Cardiac muscle cell (in vitro differentiated cells and primary cell): ENCODE data around the gene PTPMT1. TPM values are rescaled to one million over a fixed set of nuclear protein-coding genes. Genes with fewer than 3 reads are reported as not detected.

Source experiments
- DNase-seq, 2 donors: peaks; one replicate each; pipeline versions ENCODE4 v3.0.0 to v3.0.0-alpha.2; 2010 to 2017; ENCODE audit warnings: low read depth in 1 of 2, low spot score in 1 of 2
- H3K27ac ChIP-seq: fragments of 200-600 bp; sonication (generic); 2 replicates; pipeline ENCODE4 v1.5.1; 2016
- H3K27me3 ChIP-seq: fragments of 200-600 bp; sonication (generic); 2 replicates; pipeline ENCODE4 v1.6.0; 2016; ENCODE audit warnings: control low read depth
- H3K36me3 ChIP-seq: fragments of 200-600 bp; sonication (generic); 2 replicates; pipeline ENCODE4 v1.5.1; 2016; ENCODE audit warnings: control low read depth
- H3K4me1 ChIP-seq: fragments of 200-600 bp; sonication (generic); 2 replicates; pipeline ENCODE4 v1.8.1; 2017; ENCODE audit warnings: low read depth, mild to moderate bottlenecking, mixed run types
- H3K4me3 ChIP-seq: fragments of 200-600 bp; sonication (generic); 2 replicates; pipeline ENCODE4 v1.5.1; 2016; ENCODE audit warnings: mild to moderate bottlenecking
- H3K9me3 ChIP-seq: fragments of 200-600 bp; sonication (generic); 2 replicates; pipeline ENCODE4 v1.5.1; 2017; ENCODE audit warnings: low read depth, mild to moderate bottlenecking, control low read depth
- CTCF ChIP-seq: IDR thresholded peaks from 2 replicates; pipeline ENCODE4 v1.5.1; 2012; ENCODE audit warnings: low read depth, mild to moderate bottlenecking, low read length
- polyA plus RNA-seq: library from polyadenylated mRNA; unstranded; fragments of >200 nt; fragmentation: Nextera tagmentation; extraction: Ambion mirVana; gene quantifications from 2 replicates; pipeline ENCODE4 v1.2.1, GENCODE V29; 2016
- total RNA-seq: library from RNA; depleted of rRNA; stranded (reverse); fragments of >200 nt; gene quantifications from 2 replicates; pipeline ENCODE4 v1.2.3, GENCODE V29; 2016

The PTPMT1 gene
- total and polyA plus RNA-seq, 2 experiments from 2014 or later, result 123 to 246 TPM

- H3K4me1 ChIP-seq, result peaks cover 27% of the 10 kb centered on the region
- peak in 1 of 2 donors; percentile 44 for DNase-seq
- peak overlapping the region; percentile 39 for H3K27ac ChIP-seq
- no peak overlapping the region for H3K4me3 ChIP-seq
- H3K36me3 ChIP-seq, result no peaks in the 10 kb centered on the region
- TF ChIP-seq CTCF, result no peak
- no peaks in the 10 kb centered on the region for H3K27me3 ChIP-seq
- H3K9me3 ChIP-seq, result no peaks in the 10 kb centered on the region
Observed at GRCh38 chr11:47531666-47532065, 33.7 kb upstream of the PTPMT1 start.

- Histone ChIP-seq H3K4me3 (no peak overlapping the region), H3K36me3 (no peaks in the 10 kb centered on the region), H3K27me3 (no peaks in the 10 kb centered on the region), H3K27ac (peak overlapping the region; percentile 39), H3K9me3 (no peaks in the 10 kb centered on the region), H3K4me1 (peaks cover 21% of the 10 kb centered on the region)
- TF ChIP-seq CTCF, result no peak
- DNase-seq, result peak; percentile 50
Observed at GRCh38 chr11:47532597-47533213, 32.7 kb upstream of the PTPMT1 start.

- H3K27me3 ChIP-seq, result no peaks in the 10 kb centered on the region
- H3K4me3 ChIP-seq, result no peak overlapping the region
- H3K27ac ChIP-seq, result no peak overlapping the region
- no peaks in the 10 kb centered on the region for H3K36me3 ChIP-seq
- peak in 1 of 2 donors; percentile 61 for DNase-seq
- no peaks in the 10 kb centered on the region for H3K9me3 ChIP-seq
- peaks cover 21% of the 10 kb centered on the region for H3K4me1 ChIP-seq
- no peak for TF ChIP-seq CTCF
Observed at GRCh38 chr11:47533690-47534151, 31.7 kb upstream of the PTPMT1 start.

- peaks cover 23% of the 10 kb centered on the region for H3K4me1 ChIP-seq
- H3K4me3 ChIP-seq, result no peak overlapping the region
- H3K27me3 ChIP-seq, result no peaks in the 10 kb centered on the region
- TF ChIP-seq CTCF, result no peak
- no peaks in the 10 kb centered on the region for H3K9me3 ChIP-seq
- DNase-seq, result no peak
- peak overlapping the region; percentile 55 for H3K27ac ChIP-seq
- no peaks in the 10 kb centered on the region for H3K36me3 ChIP-seq
Observed at GRCh38 chr11:47534704-47535251, 30.6 kb upstream of the PTPMT1 start.

- no peak for DNase-seq
- Histone ChIP-seq H3K4me3 (no peak overlapping the region), H3K27ac (peak overlapping the region; percentile 2), H3K36me3 (no peaks in the 10 kb centered on the region), H3K4me1 (peaks cover 21% of the 10 kb centered on the region), H3K27me3 (no peaks in the 10 kb centered on the region), H3K9me3 (no peaks in the 10 kb centered on the region)
- no peak for TF ChIP-seq CTCF
Observed at GRCh38 chr11:47536915-47537314, 28.5 kb upstream of the PTPMT1 start.
